NT2/D1 (cell line): ENCODE results near the gene FBXO15.

Source experiments
- SUZ12 ChIP-seq: IDR thresholded peaks from 2 replicates; pipeline ENCODE4 v1.6.1; 2011; ENCODE audit not compliant: insufficient read length, insufficient read depth; ENCODE audit errors: extremely low read depth
- YY1 ChIP-seq: IDR thresholded peaks from 2 replicates; pipeline ENCODE4 v1.6.1; 2011; ENCODE audit not compliant: insufficient read length, insufficient read depth
- ZNF274 ChIP-seq: IDR thresholded peaks from 2 replicates; pipeline ENCODE4 v1.6.1; 2011; ENCODE audit warnings: mild to moderate bottlenecking, low read depth, low read length

GRCh38 chr18:74123200-74123599 is 24.4 kb downstream of the FBXO15 start:
- TF ChIP-seq YY1, result no peak
- TF ChIP-seq SUZ12, result no peak
- TF ChIP-seq ZNF274, result no peak
